C4-2B (cell line): ENCODE measurements around the gene KCNMA1.

ENCODE experiments used
- H3K27ac ChIP-seq: fragments of 450-650 bp; 2 replicates; pipeline ENCODE4 v1.5.1; 2017
- ZFX ChIP-seq: fragments of 450-650 bp; IDR thresholded peaks from 2 replicates; pipeline ENCODE4 v1.6.1; 2017
- TF ChIP-seq, protein P1 (sequence below): fragments of 450-650 bp; conservative IDR thresholded peaks from 2 replicates; pipeline ENCODE4 v1.5.1; 2017; ENCODE audit warnings: mild to moderate bottlenecking

The KCNMA1 gene

DNA sequence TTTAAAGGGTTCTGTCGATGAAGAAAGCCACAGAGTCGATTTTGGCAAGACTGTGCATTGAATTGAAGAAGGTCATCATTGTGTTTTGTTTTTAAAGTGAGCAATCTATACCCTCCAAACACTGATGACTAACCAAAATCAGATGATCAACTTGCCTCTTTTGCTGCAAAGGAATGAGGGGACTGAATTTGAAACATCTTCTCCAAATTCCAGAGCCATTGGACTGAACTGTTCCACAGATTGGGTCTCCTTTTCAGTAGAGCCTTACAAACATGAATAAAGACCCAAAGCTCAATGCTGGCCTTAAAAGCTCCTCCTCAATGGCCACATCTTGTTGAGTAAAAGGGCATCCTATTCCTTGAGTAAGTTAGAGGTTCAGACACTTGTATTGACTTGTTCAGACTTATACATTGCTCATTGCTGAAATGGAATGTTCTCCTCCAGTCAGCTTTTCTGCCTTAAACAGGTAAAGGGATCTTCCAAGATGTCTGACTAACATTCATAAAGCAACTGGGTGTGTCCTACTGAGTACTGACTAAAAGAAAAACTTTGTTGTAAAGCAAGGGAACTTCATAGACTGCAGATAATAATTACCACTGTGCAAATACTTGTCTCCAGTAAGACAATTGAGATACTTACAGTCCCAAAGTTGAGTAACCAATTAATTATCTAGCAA lies 630.6 kb downstream of the KCNMA1 start:
- no peak for TF ChIP-seq ZFX
- TF ChIP-seq, protein P1, sequence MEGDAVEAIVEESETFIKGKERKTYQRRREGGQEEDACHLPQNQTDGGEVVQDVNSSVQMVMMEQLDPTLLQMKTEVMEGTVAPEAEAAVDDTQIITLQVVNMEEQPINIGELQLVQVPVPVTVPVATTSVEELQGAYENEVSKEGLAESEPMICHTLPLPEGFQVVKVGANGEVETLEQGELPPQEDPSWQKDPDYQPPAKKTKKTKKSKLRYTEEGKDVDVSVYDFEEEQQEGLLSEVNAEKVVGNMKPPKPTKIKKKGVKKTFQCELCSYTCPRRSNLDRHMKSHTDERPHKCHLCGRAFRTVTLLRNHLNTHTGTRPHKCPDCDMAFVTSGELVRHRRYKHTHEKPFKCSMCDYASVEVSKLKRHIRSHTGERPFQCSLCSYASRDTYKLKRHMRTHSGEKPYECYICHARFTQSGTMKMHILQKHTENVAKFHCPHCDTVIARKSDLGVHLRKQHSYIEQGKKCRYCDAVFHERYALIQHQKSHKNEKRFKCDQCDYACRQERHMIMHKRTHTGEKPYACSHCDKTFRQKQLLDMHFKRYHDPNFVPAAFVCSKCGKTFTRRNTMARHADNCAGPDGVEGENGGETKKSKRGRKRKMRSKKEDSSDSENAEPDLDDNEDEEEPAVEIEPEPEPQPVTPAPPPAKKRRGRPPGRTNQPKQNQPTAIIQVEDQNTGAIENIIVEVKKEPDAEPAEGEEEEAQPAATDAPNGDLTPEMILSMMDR: no peak
- H3K27ac ChIP-seq: no peak overlapping the region

- TF ChIP-seq, protein P1: no peak
- TF ChIP-seq ZFX: no peak
- H3K27ac ChIP-seq: no peak overlapping the region
Observed at GRCh38 chr10:77005871-77006270, 631.7 kb downstream of the KCNMA1 start.

- H3K27ac ChIP-seq: no peak overlapping the region
- no peak for TF ChIP-seq ZFX
- TF ChIP-seq, protein P1: peak; percentile 88
Observed at GRCh38 chr10:77004917-77005564, 632.6 kb downstream of the KCNMA1 start.

DNA sequence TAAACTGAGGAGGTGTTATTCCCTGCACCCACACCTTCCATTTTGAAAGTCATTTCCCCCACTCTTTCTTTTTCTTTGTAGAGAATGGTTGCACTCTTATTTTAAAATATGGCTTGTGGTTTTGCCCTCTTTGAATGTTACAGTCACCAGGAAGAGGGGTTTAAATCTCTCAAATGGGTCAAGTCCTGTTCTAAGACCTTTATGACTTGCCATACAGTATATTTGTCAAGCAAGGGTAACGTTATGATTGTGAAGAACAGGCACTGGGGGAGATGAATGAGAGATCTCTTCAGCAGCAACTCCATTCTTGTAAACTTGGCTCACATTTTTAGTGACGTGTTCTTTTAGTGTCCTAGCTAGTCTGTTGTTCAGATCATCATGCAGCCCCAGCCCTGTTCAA lies 634.7 kb downstream of the KCNMA1 start:
- H3K27ac ChIP-seq: no peak overlapping the region
- no peak for TF ChIP-seq ZFX
- TF ChIP-seq, protein P1: no peak

GRCh38 chr10:77001206-77001605 lies 636.4 kb downstream of the KCNMA1 start:
- no peak overlapping the region for H3K27ac ChIP-seq
- TF ChIP-seq ZFX: no peak
- TF ChIP-seq, protein P1: no peak

- TF ChIP-seq, protein P1: no peak
- no peak for TF ChIP-seq ZFX
- H3K27ac ChIP-seq: no peak overlapping the region
Observed at GRCh38 chr10:76998451-76998850, 639.2 kb downstream of the KCNMA1 start.

DNA sequence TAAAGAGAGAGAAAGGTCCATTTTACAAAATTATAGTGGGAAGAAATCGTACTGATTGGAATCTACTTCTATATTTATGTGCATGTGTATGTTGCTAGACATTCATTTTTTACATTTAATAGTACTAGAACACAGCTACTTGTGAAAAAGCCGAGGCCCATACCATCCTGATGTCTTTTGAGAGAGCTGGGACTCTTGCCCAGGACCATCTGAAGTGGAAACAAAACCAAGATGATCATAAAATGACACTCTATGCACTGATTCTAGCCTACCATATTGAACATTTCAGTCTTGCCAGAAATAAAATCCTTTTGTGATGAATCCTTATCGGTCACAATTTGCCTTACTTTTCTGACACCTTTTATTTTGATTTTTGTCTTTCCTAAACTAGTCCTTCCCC lies 640.0 kb downstream of the KCNMA1 start:
- TF ChIP-seq ZFX: no peak
- TF ChIP-seq, protein P1: no peak
- H3K27ac ChIP-seq: no peak overlapping the region
